ENCODE data around the gene SETDB2. TPM values are rescaled to one million over a fixed set of nuclear protein-coding genes. Genes with fewer than 3 reads are reported as not detected.

Gene SETDB2
- polyA plus RNA-seq, 1 donor (not counting 4 experiments of a cell fraction or from before 2014, with no cell fraction given): 5.6 TPM

- Histone ChIP-seq H4K20me1 (ENCODE audit: control insufficient read depth, extremely low read depth, insufficient read depth, low read length) (no peaks in the 10 kb centered on the region), H3K9ac (ENCODE audit: control insufficient read depth, extremely low read depth, insufficient read depth, low read length) (no peak overlapping the region), H3K4me1 (ENCODE audit: control insufficient read depth, extremely low read depth, insufficient read depth, low read length) (no peaks in the 10 kb centered on the region), H3K36me3 (ENCODE audit: control insufficient read depth in 2 of 2, extremely low read depth in 1 of 2, insufficient read depth in 2 of 2, low read length in 2 of 2) (peaks cover 10 to 17% of the 10 kb centered on the region in 2 experiments), H3K79me2 (ENCODE audit: control insufficient read depth, insufficient read depth, low read length) (no peaks in the 10 kb centered on the region), H3K9me3 (ENCODE audit: control insufficient read depth, low read depth, low read length) (no peaks in the 10 kb centered on the region), H3K27ac (ENCODE audit: control insufficient read depth, insufficient read depth, low read length) (no peak overlapping the region), H2AFZ (ENCODE audit: control insufficient read depth, low read length) (no peak overlapping the region), H3K9me1 (ENCODE audit: control insufficient read depth, extremely low read depth, insufficient read depth, low read length) (no peaks in the 10 kb centered on the region), H3K4me3 (ENCODE audit: control insufficient read depth in 2 of 3, extremely low read depth in 1 of 3, insufficient read depth in 2 of 3, low read depth in 1 of 3, low read length in 3 of 3) (no peak overlapping the region), H3K4me2 (ENCODE audit: control insufficient read depth, extremely low read depth, insufficient read depth, low read depth, low read length) (no peak overlapping the region), H3K27me3 (ENCODE audit: control insufficient read depth, extremely low read depth, insufficient read depth, low read length) (no peaks in the 10 kb centered on the region)
- dilution Hi-C loops (cut with MboI; ENCODE audit: extremely low pct_ligation_motif_present, low sequenced_read_pairs): no loop called here
- FAIRE-seq (no peak), DNase-seq (ENCODE audit: low read depth, low spot score) (no peak)
- TF ChIP-seq EZH2 (IDR thresholded peaks at IDR 0.05; ENCODE audit: low read length) (no peak), CTCF (optimal IDR thresholded peaks at IDR 0.05 in 1 of 3, IDR thresholded peaks at IDR 0.05 in 1 of 3, conservative IDR thresholded peaks at IDR 0.05 in 1 of 3; ENCODE audit: extremely low read depth in 1 of 3, insufficient read depth in 2 of 3, low read length in 3 of 3) (no peak)
Measured at GRCh38 chr13:49536144-49536873, 92.2 kb downstream of the SETDB2 start.

GRCh38 chr13:49538404-49538803, 94.3 kb downstream of the SETDB2 start:
- no peaks in the 10 kb centered on the region for H4K20me1 ChIP-seq (ENCODE audit: control insufficient read depth, extremely low read depth, insufficient read depth, low read length)
- H3K9ac ChIP-seq (ENCODE audit: control insufficient read depth, extremely low read depth, insufficient read depth, low read length): no peak overlapping the region
- H3K36me3 ChIP-seq (ENCODE audit: control insufficient read depth in 2 of 2, extremely low read depth in 1 of 2, insufficient read depth in 2 of 2, low read length in 2 of 2): peaks cover 9 to 15% of the 10 kb centered on the region in 2 experiments
- no peak overlapping the region for H2AFZ ChIP-seq (ENCODE audit: control insufficient read depth, low read length)
- no peaks in the 10 kb centered on the region for H3K9me3 ChIP-seq (ENCODE audit: control insufficient read depth, low read depth, low read length)
- TF ChIP-seq CTCF (optimal IDR thresholded peaks at IDR 0.05 in 1 of 3, IDR thresholded peaks at IDR 0.05 in 1 of 3, conservative IDR thresholded peaks at IDR 0.05 in 1 of 3; ENCODE audit: extremely low read depth in 1 of 3, insufficient read depth in 2 of 3, low read length in 3 of 3) (no peak), EZH2 (IDR thresholded peaks at IDR 0.05; ENCODE audit: low read length) (no peak)
- no peak overlapping the region for H3K4me2 ChIP-seq (ENCODE audit: control insufficient read depth, extremely low read depth, insufficient read depth, low read depth, low read length)
- H3K9me1 ChIP-seq (ENCODE audit: control insufficient read depth, extremely low read depth, insufficient read depth, low read length): no peaks in the 10 kb centered on the region
- H3K27ac ChIP-seq (ENCODE audit: control insufficient read depth, insufficient read depth, low read length): no peak overlapping the region
- no peaks in the 10 kb centered on the region for H3K4me1 ChIP-seq (ENCODE audit: control insufficient read depth, extremely low read depth, insufficient read depth, low read length)
- no peak overlapping the region for H3K4me3 ChIP-seq (ENCODE audit: control insufficient read depth in 2 of 3, extremely low read depth in 1 of 3, insufficient read depth in 2 of 3, low read depth in 1 of 3, low read length in 3 of 3)
- H3K79me2 ChIP-seq (ENCODE audit: control insufficient read depth, insufficient read depth, low read length): no peaks in the 10 kb centered on the region
- dilution Hi-C loops (cut with MboI; ENCODE audit: extremely low pct_ligation_motif_present, low sequenced_read_pairs): no loop called here
- DNase-seq (ENCODE audit: low read depth, low spot score) (no peak), FAIRE-seq (no peak)
- H3K27me3 ChIP-seq (ENCODE audit: control insufficient read depth, extremely low read depth, insufficient read depth, low read length): no peaks in the 10 kb centered on the region

Data from keratinocyte (primary cell).